CD4-positive, alpha-beta memory T cell (primary cell): ENCODE results near the gene AGPAT2. TPM values are rescaled to one million over a fixed set of nuclear protein-coding genes. Genes with fewer than 3 reads are reported as not detected.

Experiments used
- CTCF ChIA-PET: fragments of 350-600 bp; sonication (Branson Sonifier 250); formaldehyde crosslinking; loops from one replicate; lab custom pipeline; 2021; ENCODE audit warnings: inconsistent platforms; ENCODE audit not compliant: partially characterized antibody; lab: Charles Lee
- POLR2A ChIA-PET: fragments of 350-600 bp; sonication (Branson Sonifier 250); formaldehyde crosslinking; loops from one replicate; lab custom pipeline; 2021; ENCODE audit not compliant: partially characterized antibody; lab: Charles Lee
- DNase-seq, 5 donors: peaks; one replicate each; pipeline versions ENCODE4 v3.0.0 to v3.0.0-alpha.2; 2020 to 2022; ENCODE audit warnings: mixed read lengths in 1 of 5
- H3K27ac ChIP-seq: one replicate; pipeline ENCODE4 v1.7.0; 2013; ENCODE audit warnings: low read depth, low read length
- H3K27me3 ChIP-seq: 2 replicates; pipeline ENCODE4 v1.7.0; 2013; ENCODE audit warnings: mild to moderate bottlenecking, low read length, moderate library complexity; ENCODE audit not compliant: insufficient read depth
- H3K36me3 ChIP-seq: 2 replicates; pipeline ENCODE4 v1.7.0; 2013; ENCODE audit warnings: mild to moderate bottlenecking, low read length, moderate library complexity; ENCODE audit not compliant: insufficient read depth
- H3K4me1 ChIP-seq: 2 replicates; pipeline ENCODE4 v1.7.0; 2013; ENCODE audit warnings: mild to moderate bottlenecking, low read length, moderate library complexity; ENCODE audit not compliant: insufficient read depth
- H3K4me3 ChIP-seq, 2 donors: one replicate each; pipeline ENCODE4 v1.7.0; 2013; ENCODE audit warnings: low read length in 2 of 2, mild to moderate bottlenecking in 1 of 2
- H3K9me3 ChIP-seq, 2 donors: one replicate each; pipeline ENCODE4 v1.7.0; 2013; ENCODE audit warnings: low read length in 2 of 2, control low read depth in 1 of 2; ENCODE audit not compliant: control insufficient read depth in 1 of 2
- H3K27ac Mint-ChIP-seq, 7 donors: one replicate each; pipeline ENCODE4 v1.8.0; 2020 to 2021; ENCODE audit warnings: mixed read lengths in 7 of 7, mild to moderate bottlenecking in 6 of 7, inconsistent platforms in 3 of 7, moderate library complexity in 3 of 7
- H3K27me3 Mint-ChIP-seq, 2 donors: one replicate each; pipeline ENCODE4 v1.8.0; 2020 to 2021; ENCODE audit warnings: mixed read lengths in 2 of 2
- H3K36me3 Mint-ChIP-seq, 2 donors: one replicate each; pipeline ENCODE4 v1.8.0; 2020 to 2021; ENCODE audit warnings: mixed read lengths in 2 of 2, inconsistent platforms in 1 of 2, mild to moderate bottlenecking in 1 of 2
- H3K4me1 Mint-ChIP-seq, 4 donors: one replicate each; pipeline ENCODE4 v1.8.0; 2020 to 2021; ENCODE audit warnings: mixed read lengths in 4 of 4, mild to moderate bottlenecking in 1 of 4
- H3K4me3 Mint-ChIP-seq, 8 donors: one replicate each; pipeline ENCODE4 v1.8.0; 2020 to 2021; ENCODE audit warnings: mixed read lengths in 8 of 8, mild to moderate bottlenecking in 7 of 8, moderate library complexity in 6 of 8, inconsistent platforms in 3 of 8
- H3K9me3 Mint-ChIP-seq, 8 donors: one replicate each; pipeline ENCODE4 v1.8.0; 2020 to 2021; ENCODE audit warnings: mixed read lengths in 8 of 8, mild to moderate bottlenecking in 5 of 8, inconsistent platforms in 3 of 8, moderate library complexity in 1 of 8
- intact Hi-C: fragments of 100-400 bp; cut with micrococcal nuclease; formaldehyde crosslinking; loops from one replicate; pipeline ENCODE4 v1.15.1; 2023
- polyA plus RNA-seq, 2 donors: library from polyadenylated mRNA; unstranded; fragments of 300-500 nt; fragmentation: Illumina TruSeq; gene quantifications; one replicate each; pipeline ENCODE4 v1.2.3, GENCODE V29; 2021
- total RNA-seq, 2 experiments: library from RNA; stranded (reverse); gene quantifications; one replicate each; pipeline ENCODE4 v1.2.3, GENCODE V29; 2021

AGPAT2 gene
- total RNA-seq (1 to 10 TPM; 6.9 to 7.8 TPM), polyA plus RNA-seq (10 to 100 TPM; 16.2 to 20.6 TPM)

- H3K9me3 Mint-ChIP-seq = no peaks in the 10 kb centered on the region
- intact Hi-C loops = loop anchor here (1.0 kb wide), 1 partner anchor 41 kb away; no protein-coding TSS in a partner anchor
- peaks cover 0 to 2% of the 10 kb centered on the region in 2 donors for H3K27me3 Mint-ChIP-seq
- POLR2A ChIA-PET = interaction anchor here (1.0 to 2.6 kb wide), 6 partner anchors 15 to 203 kb away, joined by 3 to 17 read pairs (median 4); no protein-coding TSS in a partner anchor
- Histone ChIP-seq H3K27me3 (no peaks in the 10 kb centered on the region), H3K36me3 (no peaks in the 10 kb centered on the region), H3K9me3 (no peaks in the 10 kb centered on the region), H3K27ac (peak within 1 kb of the TSS; percentile 22), H3K4me3 (peak within 1 kb of the TSS; percentile 3 to 51), H3K4me1 (peaks cover 11% of the 10 kb centered on the region)
- peaks cover 0 to 10% (median 3%) of the 10 kb centered on the region in 4 donors for H3K4me1 Mint-ChIP-seq
- H3K4me3 Mint-ChIP-seq = peak within 1 kb of the TSS; percentile 69 to 82 (median 76)
- H3K27ac Mint-ChIP-seq = peak within 1 kb of the TSS in 2 of 7 donors; percentile 47 to 77
- CTCF ChIA-PET = no interaction called here
- DNase-seq = peak in 4 of 5 donors; percentile 38 to 40 (median 38)
- H3K36me3 Mint-ChIP-seq = no peaks in the 10 kb centered on the region
These were observed at the start of gene AGPAT2 for GRCh38 chr9:136686794-136687711. TSS of gene AGPAT2 (minus strand) at chr9:136687457. CDS start at chr9:136687357, 100 bp downstream.

- intact Hi-C loops = no loop called here
- peaks cover 0 to 5% (median 0%) of the 10 kb centered on the region in 4 donors for H3K4me1 Mint-ChIP-seq
- Histone ChIP-seq H3K36me3 (no peaks in the 10 kb centered on the region), H3K27me3 (no peaks in the 10 kb centered on the region), H3K4me3 (no peak overlapping the region), H3K4me1 (peaks cover under 1% of the 10 kb centered on the region), H3K9me3 (no peaks in the 10 kb centered on the region), H3K27ac (no peak overlapping the region)
- H3K27ac Mint-ChIP-seq = no peak overlapping the region
- no peak overlapping the region for H3K4me3 Mint-ChIP-seq
- no peaks in the 10 kb centered on the region for H3K27me3 Mint-ChIP-seq
- peak in 1 of 5 donors; percentile 22 for DNase-seq
- no peaks in the 10 kb centered on the region for H3K9me3 Mint-ChIP-seq
- CTCF ChIA-PET = no interaction called here
- no peaks in the 10 kb centered on the region for H3K36me3 Mint-ChIP-seq
- POLR2A ChIA-PET = interaction anchor here (0.6 kb wide), 1 partner anchor 23 kb away, joined by 3 read pairs; no protein-coding TSS in a partner anchor
These were observed 48.7 kb upstream of the AGPAT2 start for GRCh38 chr9:136735812-136736480.

DNA sequence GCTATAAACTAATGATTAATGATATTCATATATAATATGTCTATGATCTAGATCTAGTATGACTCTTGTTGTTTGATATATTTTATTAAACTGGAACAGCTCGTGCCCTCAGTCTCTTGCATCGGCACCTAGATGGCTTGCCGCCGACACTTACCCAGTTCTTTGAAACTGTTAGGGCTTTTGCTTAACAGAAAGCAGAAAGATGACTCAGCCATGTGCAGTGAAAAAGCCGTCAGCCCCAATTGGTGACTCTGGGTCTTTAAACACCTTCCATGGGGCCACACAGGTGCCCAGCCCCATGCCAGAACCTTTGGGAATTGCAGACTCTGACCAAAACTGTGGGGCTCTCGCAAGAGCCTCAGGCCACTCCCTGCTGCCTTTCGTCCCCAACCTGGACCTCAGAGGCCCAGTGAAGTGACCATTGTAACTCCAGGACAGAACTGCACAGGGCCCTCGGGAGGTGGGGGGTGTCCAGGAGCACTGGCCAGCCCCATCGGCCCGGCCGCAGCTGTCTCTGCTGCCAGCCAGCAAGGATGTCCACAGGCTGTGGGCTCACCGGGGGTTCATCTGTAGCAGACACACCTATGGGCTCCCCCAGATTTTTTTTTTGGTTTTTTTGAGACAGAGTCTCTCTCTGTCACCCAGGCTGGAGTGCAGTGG is 47.7 kb upstream of the AGPAT2 start:
- ChIA-PET POLR2A (no interaction called here), CTCF (no interaction called here)
- H3K4me1 Mint-ChIP-seq = no peaks in the 10 kb centered on the region
- H3K4me3 Mint-ChIP-seq = no peak overlapping the region
- peak in 1 of 5 donors; percentile 1 for DNase-seq
- no peaks in the 10 kb centered on the region for H3K36me3 Mint-ChIP-seq
- no peaks in the 10 kb centered on the region for H3K27me3 ChIP-seq
- H3K4me1 ChIP-seq = no peaks in the 10 kb centered on the region
- H3K36me3 ChIP-seq = no peaks in the 10 kb centered on the region
- H3K9me3 ChIP-seq = no peaks in the 10 kb centered on the region
- intact Hi-C loops = no loop called here
- H3K9me3 Mint-ChIP-seq = no peaks in the 10 kb centered on the region
- no peak overlapping the region for H3K27ac ChIP-seq
- no peak overlapping the region for H3K4me3 ChIP-seq
- H3K27me3 Mint-ChIP-seq = no peaks in the 10 kb centered on the region
- peak overlapping the region in 1 of 7 donors; percentile 53 for H3K27ac Mint-ChIP-seq

- H3K27ac Mint-ChIP-seq = no peak overlapping the region
- POLR2A ChIA-PET = no interaction called here
- H3K9me3 Mint-ChIP-seq = no peaks in the 10 kb centered on the region
- Histone ChIP-seq H3K9me3 (no peaks in the 10 kb centered on the region), H3K27me3 (no peaks in the 10 kb centered on the region), H3K4me1 (peaks cover 6% of the 10 kb centered on the region), H3K27ac (no peak overlapping the region), H3K36me3 (no peaks in the 10 kb centered on the region), H3K4me3 (no peak overlapping the region)
- CTCF ChIA-PET = no interaction called here
- H3K4me3 Mint-ChIP-seq = no peak overlapping the region
- peak in 1 of 5 donors; percentile 7 for DNase-seq
- no peaks in the 10 kb centered on the region for H3K36me3 Mint-ChIP-seq
- H3K27me3 Mint-ChIP-seq = no peaks in the 10 kb centered on the region
- H3K4me1 Mint-ChIP-seq = peaks cover 0 to 10% (median 0%) of the 10 kb centered on the region in 4 donors
- intact Hi-C loops = no loop called here
These were observed 46.4 kb upstream of the AGPAT2 start for GRCh38 chr9:136733611-136734010.

- H3K36me3 ChIP-seq = no peaks in the 10 kb centered on the region
- H3K27me3 ChIP-seq = no peaks in the 10 kb centered on the region
- peak overlapping the region in 2 of 7 donors; percentile 22 to 50 for H3K27ac Mint-ChIP-seq
- H3K4me1 Mint-ChIP-seq = peaks cover 0 to 12% (median 0%) of the 10 kb centered on the region in 4 donors
- no peaks in the 10 kb centered on the region for H3K9me3 ChIP-seq
- H3K36me3 Mint-ChIP-seq = peaks cover 0 to under 1% of the 10 kb centered on the region in 2 donors
- peaks cover 0 to 1% (median 0%) of the 10 kb centered on the region in 8 donors for H3K9me3 Mint-ChIP-seq
- no peak overlapping the region for H3K4me3 Mint-ChIP-seq
- no peaks in the 10 kb centered on the region for H3K27me3 Mint-ChIP-seq
- H3K4me1 ChIP-seq = peaks cover 8% of the 10 kb centered on the region
- H3K27ac ChIP-seq = no peak overlapping the region
- intact Hi-C loops = no loop called here
- CTCF ChIA-PET = interaction anchor here (0.6 kb wide), 1 partner anchor 32 kb away, joined by 4 read pairs; no protein-coding TSS in a partner anchor
- H3K4me3 ChIP-seq = no peak overlapping the region
- POLR2A ChIA-PET = interaction anchor here (0.6 kb wide), 1 partner anchor 1928 kb away, joined by 3 read pairs; no protein-coding TSS in a partner anchor
- peak in 1 of 5 donors; percentile 2 for DNase-seq
These were observed 45.4 kb upstream of the AGPAT2 start for GRCh38 chr9:136732444-136733178.

DNA sequence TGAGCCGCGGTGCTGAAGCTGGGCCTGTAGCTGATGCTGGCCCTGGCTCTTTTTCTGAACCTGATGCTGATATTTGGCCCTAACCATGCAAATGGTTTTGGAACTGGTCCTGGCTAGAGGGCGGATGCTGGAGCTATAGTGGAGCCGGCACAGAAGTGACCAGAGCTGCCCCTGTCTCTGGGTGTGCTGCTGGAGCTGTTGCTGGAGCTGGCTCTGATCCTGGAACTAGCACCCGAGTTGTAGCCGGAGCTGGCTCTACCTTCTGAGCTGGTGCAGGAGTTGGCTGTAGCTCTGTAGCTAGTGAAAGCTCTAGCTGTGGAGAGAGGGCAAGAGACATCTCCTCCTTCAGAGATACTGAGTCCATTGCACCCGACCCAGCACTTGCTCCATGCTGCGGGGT is 42.7 kb upstream of the AGPAT2 start:
- intact Hi-C loops = loop anchor here (2.0 to 5.0 kb wide), 2 partner anchors 247 to 492 kb away; partner anchors contain the start of genes RNF208 and SEC16A

More for the DNA sequence above, 42.7 kb upstream of the AGPAT2 start:
- peaks cover 0 to 4% of the 10 kb centered on the region in 2 donors for H3K27me3 Mint-ChIP-seq
- H3K9me3 ChIP-seq = no peaks in the 10 kb centered on the region
- POLR2A ChIA-PET = interaction anchor here (0.7 to 3.4 kb wide), 3 partner anchors 11 to 42 kb away, joined by 3 to 25 read pairs (median 4); partner anchors contain the start of genes AGPAT2 and DIPK1B
- no peaks in the 10 kb centered on the region for H3K27me3 ChIP-seq
- H3K4me1 Mint-ChIP-seq = peaks cover 7 to 32% (median 16%) of the 10 kb centered on the region in 4 donors
- CTCF ChIA-PET = interaction anchor here (1.3 kb wide), 1 partner anchor 28 kb away, joined by 3 read pairs; the partner anchor contains the start of gene LCN8
- DNase-seq = no peak
- H3K27ac ChIP-seq = no peak overlapping the region
- H3K4me3 Mint-ChIP-seq = peak overlapping the region in 5 of 8 donors; percentile 29 to 73 (median 55)
- H3K36me3 Mint-ChIP-seq = peaks cover 8 to 20% of the 10 kb centered on the region in 2 donors
- no peak overlapping the region for H3K4me3 ChIP-seq
- H3K4me1 ChIP-seq = peaks cover 30% of the 10 kb centered on the region
- H3K9me3 Mint-ChIP-seq = peaks cover 0 to 7% (median 0%) of the 10 kb centered on the region in 8 donors
- peak overlapping the region in 1 of 7 donors; percentile 80 for H3K27ac Mint-ChIP-seq
- peaks cover 16% of the 10 kb centered on the region for H3K36me3 ChIP-seq
